GM19043 (cell line): ENCODE results near the gene AFTPH.

Experiments used
- ATAC-seq: cut with Tn5 transposase; IDR thresholded peaks from one replicate; pipeline ENCODE4 v1.9.1; 2021; ENCODE audit warnings: low read depth; ENCODE audit not compliant: unreplicated experiment

AFTPH gene, protein sequence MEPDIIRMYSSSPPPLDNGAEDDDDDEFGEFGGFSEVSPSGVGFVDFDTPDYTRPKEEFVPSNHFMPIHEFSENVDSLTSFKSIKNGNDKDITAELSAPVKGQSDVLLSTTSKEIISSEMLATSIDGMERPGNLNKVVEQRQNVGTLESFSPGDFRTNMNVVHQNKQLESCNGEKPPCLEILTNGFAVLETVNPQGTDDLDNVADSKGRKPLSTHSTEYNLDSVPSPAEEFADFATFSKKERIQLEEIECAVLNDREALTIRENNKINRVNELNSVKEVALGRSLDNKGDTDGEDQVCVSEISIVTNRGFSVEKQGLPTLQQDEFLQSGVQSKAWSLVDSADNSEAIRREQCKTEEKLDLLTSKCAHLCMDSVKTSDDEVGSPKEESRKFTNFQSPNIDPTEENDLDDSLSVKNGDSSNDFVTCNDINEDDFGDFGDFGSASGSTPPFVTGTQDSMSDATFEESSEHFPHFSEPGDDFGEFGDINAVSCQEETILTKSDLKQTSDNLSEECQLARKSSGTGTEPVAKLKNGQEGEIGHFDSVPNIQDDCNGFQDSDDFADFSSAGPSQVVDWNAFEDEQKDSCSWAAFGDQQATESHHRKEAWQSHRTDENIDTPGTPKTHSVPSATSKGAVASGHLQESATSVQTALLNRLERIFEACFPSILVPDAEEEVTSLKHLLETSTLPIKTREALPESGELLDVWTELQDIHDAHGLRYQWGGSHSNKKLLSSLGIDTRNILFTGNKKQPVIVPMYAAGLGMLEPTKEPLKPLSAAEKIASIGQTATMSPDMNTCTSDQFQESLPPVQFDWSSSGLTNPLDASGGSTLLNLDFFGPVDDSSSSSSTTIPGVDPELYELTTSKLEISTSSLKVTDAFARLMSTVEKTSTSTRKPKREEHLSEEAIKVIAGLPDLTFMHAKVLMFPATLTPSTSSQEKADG

DNA sequence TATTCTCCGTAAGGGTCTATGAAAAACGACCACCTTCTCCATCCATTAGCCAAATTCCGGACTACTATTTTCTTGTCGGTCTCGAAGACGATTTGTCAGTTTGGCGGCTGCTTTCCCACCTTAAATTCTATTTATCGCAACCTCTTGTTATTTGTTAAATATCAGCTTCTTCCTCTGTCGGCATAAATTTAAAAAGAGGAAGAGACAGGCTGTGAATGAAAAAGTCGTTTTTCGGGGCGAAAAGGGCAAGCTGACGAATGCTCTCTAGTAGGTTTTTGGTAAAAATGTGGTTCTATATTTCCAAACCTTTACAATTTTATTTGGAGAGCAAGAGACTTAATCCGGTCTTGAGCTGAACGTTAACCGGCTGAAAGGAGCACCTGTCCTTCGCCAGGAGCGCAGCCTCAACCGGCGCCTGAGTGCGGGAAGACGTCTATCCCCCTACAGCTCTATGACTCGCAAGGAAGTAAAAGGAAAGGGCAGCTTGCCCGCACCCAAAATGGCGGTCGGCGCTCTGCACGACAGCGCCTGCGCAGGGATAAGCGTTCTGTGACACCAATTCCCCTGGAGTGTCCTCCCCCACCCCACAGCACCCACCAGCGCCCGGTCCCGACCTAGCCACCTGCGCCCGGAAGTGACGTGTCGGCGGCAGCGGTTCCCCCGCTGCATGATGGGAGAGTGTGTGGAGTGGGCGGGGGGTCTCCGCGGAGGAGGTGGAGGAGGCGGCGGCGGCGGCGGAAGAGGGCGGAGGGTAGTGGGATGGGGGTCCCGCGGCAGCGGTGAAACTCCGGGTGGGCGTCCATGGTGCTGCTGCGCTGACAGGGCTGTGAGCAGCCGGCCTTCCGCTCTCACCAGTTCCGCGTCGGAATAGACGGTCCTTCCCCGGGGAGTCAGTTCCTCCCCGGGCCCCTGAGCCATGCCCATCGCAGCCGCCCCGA is at the start of gene AFTPH:
Gene AFTPH, plus strand, starts transcription at position 663 of the 938 bp plus-strand sequence. CDS start 27,147 bp downstream, outside the sequence.
- ATAC-seq, result peak; percentile 80

DNA sequence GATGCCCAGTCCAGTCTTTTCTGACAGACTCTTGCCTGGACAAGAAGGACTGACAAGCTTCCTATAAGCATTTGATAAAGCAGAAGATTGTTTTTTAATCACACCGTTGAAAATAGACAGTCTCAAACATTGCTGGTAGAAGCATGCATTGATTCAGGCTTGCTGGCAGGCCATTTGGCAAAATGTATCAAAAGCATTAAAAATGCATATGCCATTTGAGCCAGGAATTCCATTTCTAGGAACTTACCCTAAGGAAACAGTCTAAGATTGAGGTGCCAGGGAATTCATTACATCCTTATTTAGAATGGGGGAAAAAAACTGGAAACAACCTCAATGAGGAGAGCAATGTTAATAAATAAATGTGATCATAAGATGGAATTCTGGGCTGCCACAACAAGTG is 49.5 kb upstream of the AFTPH start:
- ATAC-seq, result no peak

DNA sequence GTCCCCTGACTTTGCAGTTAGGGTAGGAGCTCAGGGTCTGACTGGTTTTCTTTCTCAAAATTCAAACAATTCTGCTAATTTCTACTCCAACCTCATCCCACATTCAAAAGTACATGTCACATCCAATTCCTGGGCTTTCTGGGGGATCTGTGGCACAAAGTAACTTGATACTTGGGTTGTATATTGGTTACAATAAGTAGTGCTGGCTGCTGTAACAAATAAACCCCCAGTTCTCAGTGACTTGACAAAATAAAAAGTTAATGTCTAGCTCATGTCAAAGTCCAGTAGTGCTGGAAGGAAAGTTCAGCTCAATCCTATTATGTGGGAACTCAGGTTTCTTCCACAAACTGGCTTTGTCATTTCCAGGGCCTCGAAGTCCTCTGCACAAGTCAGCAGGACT is 47.1 kb upstream of the AFTPH start:
- no peak for ATAC-seq

DNA sequence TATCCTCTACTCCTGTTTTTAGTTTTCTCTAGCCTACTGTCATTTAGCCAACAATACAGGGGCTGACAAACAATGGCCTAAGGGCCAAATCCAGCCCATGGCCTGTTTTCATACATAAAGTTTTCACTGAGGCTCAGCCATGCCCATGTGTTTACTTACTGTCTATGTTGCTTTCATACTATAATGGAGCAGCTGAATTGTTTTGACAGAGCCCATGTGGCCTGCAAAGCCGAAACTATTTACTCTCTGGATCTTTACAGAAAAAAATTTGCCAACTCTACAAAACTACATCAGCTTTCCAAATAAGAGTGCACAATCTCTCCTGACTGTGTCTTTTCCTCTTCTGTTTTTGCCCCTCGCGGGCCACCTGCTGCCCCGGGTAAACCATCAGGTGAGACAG is 46.1 kb upstream of the AFTPH start:
- ATAC-seq, result no peak

DNA sequence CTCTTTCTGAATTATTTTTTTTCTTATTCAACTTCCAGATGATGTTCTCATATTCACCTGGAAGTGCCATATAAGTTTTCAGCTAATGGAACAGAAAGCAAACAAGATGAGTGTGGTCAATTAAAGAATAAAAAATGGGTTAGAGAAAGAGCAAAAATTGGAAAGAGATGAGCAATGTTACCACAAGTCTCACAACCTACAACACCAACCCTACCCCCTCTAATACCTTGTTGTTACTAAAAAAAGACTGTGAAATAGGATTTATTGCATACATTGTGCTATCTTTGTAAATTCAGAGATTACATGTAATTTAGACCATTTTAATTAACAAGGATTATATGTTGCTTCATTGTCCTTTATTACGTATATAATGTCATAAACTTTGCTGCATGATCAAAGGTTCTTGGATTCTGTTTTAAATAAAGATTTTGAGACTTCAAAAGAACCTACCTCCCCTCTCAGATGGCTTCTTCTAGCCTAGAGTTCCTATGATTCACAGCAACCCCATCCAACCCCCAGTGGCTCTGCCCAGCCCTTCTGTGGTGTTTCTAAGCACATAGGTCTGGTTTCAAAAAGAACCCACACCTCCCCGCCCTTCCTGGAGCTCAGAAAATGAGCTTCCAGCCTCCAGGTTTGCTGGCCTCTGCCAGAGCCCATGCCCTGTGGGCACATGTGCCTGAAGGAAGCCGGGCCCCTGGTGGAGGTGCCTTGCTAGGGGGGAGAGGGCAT is 45.5 kb upstream of the AFTPH start:
- no peak for ATAC-seq

DNA sequence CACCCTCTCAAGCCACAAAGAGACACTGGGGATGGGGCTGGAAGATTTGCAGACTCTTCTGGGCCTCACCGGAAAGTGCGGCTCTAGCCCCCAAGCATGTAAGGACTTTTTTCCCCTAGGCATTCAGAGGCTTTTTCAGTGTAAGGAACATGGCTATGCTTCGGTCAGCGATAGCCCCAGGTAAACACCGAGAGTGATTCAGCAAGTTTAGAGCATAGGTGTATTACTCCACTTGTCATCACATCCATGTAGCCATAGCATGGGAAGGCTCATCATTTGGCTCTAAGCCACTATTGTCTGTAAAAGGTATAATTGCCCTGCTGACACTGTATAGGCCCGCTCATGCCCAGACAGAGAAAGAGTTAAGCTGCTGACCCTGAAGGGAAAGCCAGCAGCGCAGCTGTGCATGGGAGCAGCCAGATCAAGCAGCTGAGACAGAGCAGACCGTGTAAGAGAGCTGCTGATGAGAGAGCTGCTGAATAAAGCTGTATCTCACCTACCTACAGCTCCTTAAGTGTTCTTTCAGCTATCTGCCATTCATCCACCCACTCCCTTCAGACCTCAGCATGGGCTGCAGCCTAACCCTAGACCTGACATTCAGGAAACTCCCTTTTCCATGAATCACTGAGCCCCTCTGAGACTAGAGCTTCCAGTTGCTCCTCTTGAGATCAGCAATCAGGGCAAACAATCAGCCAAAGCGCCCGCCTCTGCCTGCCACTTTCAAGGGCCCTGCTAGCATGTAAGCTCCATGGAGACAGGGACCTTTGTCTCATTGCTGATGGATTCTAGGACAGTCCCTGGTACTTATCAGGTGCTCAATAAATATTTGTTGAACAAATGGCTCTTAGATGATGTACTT is 44.6 kb upstream of the AFTPH start:
- no peak for ATAC-seq

DNA sequence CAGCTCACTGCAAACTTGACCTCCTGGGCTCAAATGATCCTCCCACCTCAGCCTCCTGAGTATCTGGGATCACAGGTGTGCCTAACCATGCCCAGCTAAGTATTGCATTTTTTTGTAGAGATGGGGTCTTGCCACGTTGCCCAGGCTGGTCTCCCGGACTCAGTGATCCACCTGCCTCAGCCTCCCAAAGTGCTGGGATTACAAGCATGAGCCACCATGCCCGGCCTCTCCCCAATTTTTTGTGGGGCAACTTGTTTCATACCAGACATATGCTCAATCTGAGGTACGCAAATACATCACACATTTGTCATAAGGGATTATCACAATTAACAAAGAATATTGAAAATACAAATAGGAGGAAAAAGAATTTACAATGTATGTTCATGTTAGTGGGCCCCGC is 42.5 kb upstream of the AFTPH start:
- no peak for ATAC-seq

DNA sequence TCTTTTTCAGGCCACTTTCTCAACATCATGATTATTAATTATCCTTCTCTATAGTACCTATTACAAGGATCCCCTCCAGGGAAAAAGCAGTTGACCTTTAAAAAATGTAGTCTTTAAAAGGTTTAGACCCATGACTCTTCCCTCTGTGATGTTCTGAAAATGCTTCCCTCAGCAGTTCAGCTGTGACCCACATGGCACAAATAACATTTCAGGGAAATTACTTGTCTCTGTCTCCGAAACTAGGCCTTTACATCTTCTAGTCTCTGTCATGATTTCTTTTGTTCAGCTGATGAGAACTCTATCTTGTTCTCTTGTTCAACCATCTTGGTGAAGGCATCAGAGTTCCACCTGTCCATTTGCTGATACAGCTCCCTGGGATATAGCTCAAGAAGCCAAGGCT is 41.9 kb upstream of the AFTPH start:
- no peak for ATAC-seq

DNA sequence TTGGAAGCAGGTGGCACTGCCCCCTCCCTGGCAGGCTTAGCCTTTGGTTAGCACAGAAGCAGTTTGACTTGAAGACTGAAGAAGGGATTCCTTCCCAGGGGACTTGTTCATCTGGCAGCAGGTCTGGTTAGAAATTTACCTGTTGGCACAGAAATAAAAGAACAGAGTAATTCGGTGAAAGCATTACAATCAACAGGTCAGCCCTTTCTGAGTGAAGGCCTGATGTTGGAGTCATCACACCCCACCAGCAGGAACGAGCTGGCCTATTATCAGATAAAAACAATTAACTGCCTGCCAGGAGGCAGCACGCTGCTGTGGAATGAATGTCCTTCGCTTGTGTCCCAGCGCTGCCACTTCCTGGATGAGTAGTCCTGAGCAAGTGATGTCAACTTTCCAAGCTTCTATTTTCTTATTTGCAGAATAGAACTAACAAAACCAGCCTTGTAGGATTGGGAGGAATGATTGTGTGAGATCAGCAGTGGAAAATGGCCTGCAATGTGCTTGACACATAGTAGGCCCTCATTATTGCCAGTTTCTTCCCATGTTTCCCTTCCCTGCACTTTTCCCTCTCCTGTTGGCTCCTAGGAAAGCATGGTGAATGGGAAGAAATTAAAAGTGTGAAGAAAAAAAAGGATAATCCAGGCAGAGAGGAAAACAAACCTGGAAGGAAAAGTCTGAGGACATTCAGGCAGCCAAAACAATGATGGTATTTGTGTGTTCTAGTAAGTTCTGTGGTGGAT is 41.2 kb upstream of the AFTPH start:
- ATAC-seq, result no peak

DNA sequence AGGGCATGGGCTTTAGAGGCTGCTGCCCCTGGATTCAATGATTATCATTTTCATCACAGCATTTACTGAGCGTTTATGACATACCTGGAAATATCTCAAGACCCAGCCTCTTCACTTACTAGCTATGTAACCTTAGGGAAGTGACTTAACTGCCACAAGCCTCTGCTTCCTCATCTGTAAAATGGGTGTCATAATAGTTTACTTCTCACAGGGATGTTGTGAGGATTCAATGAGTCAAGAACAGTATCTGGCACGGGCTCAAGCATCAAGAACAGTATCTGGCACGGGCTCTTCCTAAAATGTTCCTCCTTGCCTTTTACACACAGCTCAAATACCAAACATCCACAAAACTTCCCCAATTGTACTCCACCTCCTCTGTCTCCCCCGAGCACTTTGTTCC is 38.8 kb upstream of the AFTPH start:
- ATAC-seq, result no peak

DNA sequence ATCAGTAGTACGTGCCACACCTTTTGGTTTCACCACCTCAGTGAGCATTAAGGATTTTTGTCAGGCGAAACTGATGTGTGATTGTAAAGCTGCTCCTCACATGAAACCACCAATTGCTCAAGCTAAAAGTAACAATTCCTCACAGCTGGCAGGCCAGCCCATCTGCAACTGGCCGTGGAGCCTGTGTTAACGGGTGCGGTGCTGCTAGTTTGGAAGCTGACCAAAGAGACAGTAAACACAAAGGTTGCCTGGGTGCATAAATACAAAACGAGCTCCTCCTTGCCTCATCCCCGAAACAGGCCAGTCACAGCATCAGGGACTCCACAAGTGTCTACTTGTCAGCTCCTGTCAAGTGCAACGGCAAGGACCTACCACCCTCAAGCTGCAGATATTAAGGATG is 38.2 kb upstream of the AFTPH start:
- ATAC-seq, result no peak

DNA sequence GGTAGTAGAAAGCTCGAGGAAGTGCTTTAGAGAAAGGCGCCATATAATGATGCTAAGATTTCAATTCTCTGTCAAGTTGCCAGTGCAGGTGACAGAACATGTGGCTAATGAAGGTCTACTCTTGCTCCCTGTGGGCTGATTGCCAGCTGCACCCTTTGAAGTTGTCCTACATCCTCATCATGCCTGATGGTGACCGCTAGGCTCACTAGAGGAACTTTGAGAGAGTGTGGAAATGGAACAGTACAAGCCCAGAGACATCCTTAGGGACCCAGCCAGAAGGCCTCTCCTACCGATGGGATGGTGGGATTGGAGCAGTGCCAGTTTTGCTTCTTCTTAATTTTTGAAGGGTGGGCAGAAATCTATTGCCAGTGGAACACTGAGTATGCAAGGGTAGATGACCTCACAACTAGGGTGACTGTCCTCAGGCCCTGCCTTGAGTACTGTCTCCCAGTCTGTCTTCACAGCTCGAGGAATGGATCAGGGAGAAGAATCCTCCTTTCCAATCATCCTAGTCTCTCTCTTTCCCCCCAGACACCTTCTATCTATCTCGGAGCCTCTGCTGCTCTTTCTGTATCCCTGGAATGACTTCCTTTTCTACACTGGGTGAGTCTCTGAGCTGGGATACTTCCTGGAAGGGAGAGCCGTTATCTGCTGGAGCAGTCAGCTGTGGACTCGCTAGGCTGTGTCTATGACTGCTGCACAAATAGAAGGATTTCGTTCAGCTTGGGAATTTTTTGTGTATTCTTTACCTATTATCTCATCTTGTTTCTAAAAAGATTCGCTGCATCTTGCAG is 36.7 kb upstream of the AFTPH start:
- ATAC-seq, result no peak

DNA sequence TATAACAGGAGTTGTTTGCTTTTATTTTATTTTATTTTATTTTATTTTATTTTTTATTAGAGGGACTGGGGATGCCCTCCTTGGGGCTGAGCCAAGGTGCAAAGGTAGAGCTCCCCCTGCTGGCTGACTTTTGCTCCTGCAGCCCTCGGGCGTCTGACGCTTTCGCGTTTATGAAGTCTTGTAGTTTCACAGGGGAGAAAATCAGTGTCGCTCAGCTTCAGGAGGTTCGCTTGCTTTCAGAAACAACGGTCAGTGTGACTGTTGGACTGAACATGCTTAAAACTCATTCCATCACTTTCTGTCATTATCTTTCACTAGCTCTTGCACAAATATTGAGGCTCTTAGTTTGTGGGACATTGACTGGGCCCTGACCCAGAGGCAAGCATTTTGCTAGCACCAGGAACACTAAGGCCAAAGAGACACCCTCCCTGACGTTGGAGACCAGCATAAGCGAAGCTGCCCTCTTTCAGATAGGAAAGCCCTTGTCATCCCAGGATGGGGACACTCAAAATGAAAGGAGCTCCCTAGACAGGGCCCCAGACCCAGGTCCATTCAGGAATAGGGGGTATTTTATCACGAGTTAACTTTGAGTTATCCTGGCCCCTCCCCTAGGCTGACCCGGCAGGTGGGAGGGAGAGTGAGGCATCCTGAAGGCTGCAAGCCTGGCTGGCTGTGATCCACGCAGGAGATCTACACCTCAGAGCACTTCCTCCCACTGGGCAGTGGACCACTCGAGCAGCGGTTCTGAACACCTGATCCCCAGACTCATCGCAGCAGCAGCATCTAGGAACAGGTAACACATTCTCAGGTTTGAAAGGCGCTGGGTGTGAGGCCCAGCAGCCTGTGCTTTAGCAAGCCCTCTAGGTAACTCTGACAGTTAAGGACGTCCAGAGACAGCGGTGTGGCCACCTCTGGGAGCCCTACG is 35.8 kb upstream of the AFTPH start:
- peak; percentile 72 for ATAC-seq

DNA sequence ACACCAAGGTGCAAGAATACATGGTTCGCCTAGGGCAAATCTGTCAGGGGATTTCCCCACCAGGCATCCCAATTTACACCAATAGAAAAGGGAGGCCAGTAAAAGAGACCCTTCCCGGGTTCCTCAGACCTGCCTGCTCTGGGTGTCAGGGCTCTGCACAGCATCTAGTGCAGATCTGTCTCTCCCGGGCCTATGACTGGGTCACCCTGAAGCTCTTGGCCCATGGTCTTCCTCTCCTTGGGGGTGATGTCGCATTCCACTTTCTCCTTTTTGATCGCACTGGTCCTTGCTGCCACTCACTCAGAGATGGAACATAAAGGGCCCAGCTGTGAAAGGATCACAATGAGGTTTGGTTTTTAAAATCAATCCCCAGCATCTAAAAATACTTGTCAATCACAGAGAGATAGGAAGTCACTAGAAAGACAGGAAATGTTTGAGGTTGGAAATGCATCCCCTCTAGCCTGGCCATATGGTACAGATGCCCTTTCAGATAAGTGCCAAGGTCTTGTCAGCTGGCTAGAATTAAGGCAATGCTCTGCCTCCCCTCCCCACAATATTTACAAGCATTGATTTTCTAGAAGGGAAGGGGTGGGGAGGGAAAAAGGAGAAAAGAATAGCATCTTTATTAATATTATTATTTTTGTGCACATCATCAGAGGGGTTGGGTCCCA is 34.9 kb upstream of the AFTPH start:
- ATAC-seq, result no peak

DNA sequence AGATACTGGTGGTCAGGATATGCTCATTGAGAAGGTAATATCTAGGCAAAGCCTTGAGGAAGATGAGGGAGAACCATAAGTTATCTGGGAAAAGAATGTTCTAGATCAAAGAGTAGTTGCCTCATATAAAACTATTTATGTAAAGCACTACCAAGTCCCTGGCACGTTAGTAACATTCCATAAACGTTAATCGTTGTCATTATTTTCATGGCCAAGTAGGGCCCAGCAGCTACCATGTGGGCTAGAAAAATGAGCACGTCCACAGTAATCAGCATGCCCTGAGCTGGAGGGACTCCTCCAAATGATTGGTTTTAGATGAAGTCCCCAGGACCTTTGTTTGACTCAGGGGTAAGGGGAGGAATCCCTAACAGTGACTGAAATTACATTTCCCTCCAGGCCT is 32.7 kb upstream of the AFTPH start:
- ATAC-seq, result no peak

DNA sequence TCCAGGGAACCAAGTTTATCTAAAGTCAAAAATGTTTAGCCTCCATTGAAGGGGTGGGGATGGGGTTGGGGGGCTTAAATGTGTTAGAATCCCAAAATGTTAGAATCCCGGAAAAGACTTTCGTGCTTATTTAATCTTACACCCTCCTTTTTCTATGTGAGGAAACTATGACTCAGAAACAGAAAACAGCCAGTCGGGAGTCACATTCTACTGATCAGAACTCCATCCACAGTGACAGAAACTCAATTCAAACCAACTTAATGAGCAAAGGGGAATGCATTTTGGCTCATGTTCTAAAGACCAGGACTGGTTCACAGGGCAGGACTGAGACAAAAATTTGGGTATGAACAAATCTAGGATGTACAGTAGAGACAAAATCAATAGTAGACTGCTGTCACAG is 31.9 kb upstream of the AFTPH start:
- ATAC-seq, result no peak
